GM23338 (cell line): ENCODE results near the gene ZNF695. TPM values are rescaled to one million over a fixed set of nuclear protein-coding genes. Genes with fewer than 3 reads are reported as not detected.

ENCODE experiments used
- ATAC-seq: fragments of 200-7000 bp; cut with Tn5 transposase; 3 replicates; pipeline ENCODE4 v1.9.1; 2020
- DNase-seq: peaks from one replicate; pipeline ENCODE4 v3.0.0-alpha.2; 2015; ENCODE audit warnings: low spot score
- H2AFZ ChIP-seq: fragments of 200-600 bp; sonication (generic); 2 replicates; pipeline ENCODE4 v1.8.0; 2016; ENCODE audit warnings: antibody characterized with exemption, mild to moderate bottlenecking, moderate library complexity
- H3F3A ChIP-seq: fragments of 200-600 bp; sonication (generic); replicated peaks from 2 replicates; pipeline ENCODE4 v1.8.0; 2017; ENCODE audit warnings: antibody characterized with exemption, mixed run types, low read depth
- H3K27ac ChIP-seq: fragments of 200-600 bp; sonication (generic); 2 replicates; pipeline ENCODE4 v1.6.1; 2016; ENCODE audit warnings: low read depth
- H3K27me3 ChIP-seq: fragments of 200-600 bp; sonication (generic); 2 replicates; pipeline ENCODE4 v1.8.0; 2016; ENCODE audit warnings: mild to moderate bottlenecking, mixed run types, moderate library complexity; ENCODE audit not compliant: insufficient read depth
- H3K36me3 ChIP-seq: fragments of 200-600 bp; sonication (generic); 2 replicates; pipeline ENCODE4 v1.8.0; 2016; ENCODE audit warnings: mild to moderate bottlenecking; ENCODE audit not compliant: insufficient read depth
- H3K4me1 ChIP-seq: fragments of 200-600 bp; sonication (generic); 2 replicates; pipeline ENCODE4 v1.8.0; 2016; ENCODE audit warnings: mild to moderate bottlenecking, moderate library complexity; ENCODE audit not compliant: insufficient read depth
- H3K4me2 ChIP-seq: fragments of 200-600 bp; sonication (generic); 2 replicates; pipeline ENCODE4 v1.7.1; 2017; ENCODE audit warnings: mixed run types
- H3K4me3 ChIP-seq: fragments of 200-600 bp; sonication (generic); 2 replicates; pipeline ENCODE4 v1.6.1; 2016; ENCODE audit warnings: mixed run types
- H3K79me2 ChIP-seq: fragments of 200-600 bp; sonication (generic); replicated peaks from 2 replicates; pipeline ENCODE4 v1.8.0; 2017; ENCODE audit warnings: mild to moderate bottlenecking; ENCODE audit not compliant: insufficient read depth
- H3K9me2 ChIP-seq: fragments of 200-600 bp; sonication (generic); 2 replicates; pipeline ENCODE4 v1.8.0; 2017; ENCODE audit not compliant: insufficient read depth
- H4K20me1 ChIP-seq: fragments of 200-600 bp; sonication (generic); replicated peaks from 2 replicates; pipeline ENCODE4 v1.8.0; 2017; ENCODE audit warnings: mild to moderate bottlenecking; ENCODE audit not compliant: insufficient read depth
- H3K27ac Mint-ChIP-seq: 2 replicates; pipeline ENCODE4 v1.8.0; 2020; ENCODE audit warnings: inconsistent platforms, mild to moderate bottlenecking, moderate library complexity, mixed read lengths
- H3K27me3 Mint-ChIP-seq: 3 replicates; pipeline ENCODE4 v1.8.0; 2022; ENCODE audit warnings: low read depth, mild to moderate bottlenecking, moderate library complexity, mixed read lengths, inconsistent platforms; ENCODE audit not compliant: insufficient read depth, poor library complexity
- H3K36me3 Mint-ChIP-seq: 3 replicates; pipeline ENCODE4 v1.8.0; 2021; ENCODE audit warnings: low read depth, mild to moderate bottlenecking, inconsistent platforms, moderate library complexity, mixed read lengths
- H3K4me1 Mint-ChIP-seq: 3 replicates; pipeline ENCODE4 v1.8.0; 2020; ENCODE audit warnings: mild to moderate bottlenecking, inconsistent platforms, mixed read lengths
- H3K4me3 Mint-ChIP-seq: 3 replicates; pipeline ENCODE4 v1.8.0; 2021; ENCODE audit warnings: moderate library complexity, mild to moderate bottlenecking, inconsistent platforms, mixed read lengths
- H3K9me3 Mint-ChIP-seq: 3 replicates; pipeline ENCODE4 v1.8.0; 2020; ENCODE audit warnings: moderate library complexity, mild to moderate bottlenecking, inconsistent platforms, mixed read lengths
- CREB1 ChIP-seq: fragments of 250-450 bp; sonication (Bioruptor Pico); IDR thresholded peaks from 2 replicates; pipeline ENCODE4 v1.5.0; 2020; ENCODE audit warnings: low read depth, mild to moderate bottlenecking, moderate library complexity
- CTCF ChIP-seq, 2 experiments: fragments of 200-600 bp in 1 of 2; sonication (generic) in 1 of 2; conservative IDR thresholded peaks; 2 replicates each; pipeline versions ENCODE4 v1.5.1 to v1.6.1; 2016 to 2017; ENCODE audit warnings: antibody characterized with exemption in 2 of 2, low read depth in 2 of 2, mild to moderate bottlenecking in 2 of 2, moderate library complexity in 1 of 2
- ETS1 ChIP-seq: IDR thresholded peaks from 2 replicates; pipeline ENCODE4 v1.6.1; 2016; ENCODE audit warnings: antibody characterized with exemption
- EZH2 ChIP-seq: fragments of 200-600 bp; sonication (generic); IDR thresholded peaks from one replicate; pipeline ENCODE4 v1.8.0; 2017; ENCODE audit warnings: antibody characterized with exemption, mild to moderate bottlenecking, low read depth; ENCODE audit not compliant: unreplicated experiment
- EZH2phosphoT487 ChIP-seq: fragments of 200-600 bp; sonication (generic); IDR thresholded peaks from one replicate; pipeline ENCODE4 v1.8.1; 2018; ENCODE audit warnings: antibody characterized with exemption; ENCODE audit not compliant: unreplicated experiment
- JUNB ChIP-seq: IDR thresholded peaks from one replicate; pipeline ENCODE4 v1.6.1; 2016; ENCODE audit warnings: antibody characterized with exemption; ENCODE audit not compliant: unreplicated experiment
- NANOG ChIP-seq: IDR thresholded peaks from 2 replicates; pipeline ENCODE4 v1.6.1; 2016; ENCODE audit warnings: antibody characterized with exemption, borderline replicate concordance
- POLR2AphosphoS5 ChIP-seq: IDR thresholded peaks from 2 replicates; pipeline ENCODE4 v1.6.1; 2016; ENCODE audit warnings: antibody characterized with exemption, low read depth
- REST ChIP-seq: IDR thresholded peaks from one replicate; pipeline ENCODE4 v1.6.1; 2018; ENCODE audit warnings: antibody characterized with exemption; ENCODE audit not compliant: unreplicated experiment
- STAT1 ChIP-seq: IDR thresholded peaks from one replicate; pipeline ENCODE4 v1.6.1; 2016; ENCODE audit warnings: antibody characterized with exemption; ENCODE audit not compliant: unreplicated experiment
- ZNF114 ChIP-seq: fragments of 250-450 bp; sonication (Bioruptor Pico); IDR thresholded peaks from 2 replicates; pipeline ENCODE4 v1.5.0; 2020; ENCODE audit warnings: mild to moderate bottlenecking, moderate library complexity
- ZNF331 ChIP-seq: fragments of 250-450 bp; sonication (Bioruptor Pico); IDR thresholded peaks from 2 replicates; pipeline ENCODE4 v1.5.0; 2020; ENCODE audit warnings: low read depth, mild to moderate bottlenecking, moderate library complexity
- ZNF462 ChIP-seq: fragments of 250-450 bp; sonication (Bioruptor Pico); IDR thresholded peaks from 2 replicates; pipeline ENCODE4 v1.5.0; 2020; ENCODE audit warnings: mild to moderate bottlenecking, moderate library complexity
- polyA plus RNA-seq: library from polyadenylated mRNA; unstranded; fragments of >200 nt; fragmentation: Nextera tagmentation; extraction: Ambion mirVana; gene quantifications from 2 replicates; pipeline ENCODE4 v1.2.1, GENCODE V29; 2016
- total RNA-seq: library from RNA; depleted of rRNA; stranded (reverse); fragments of >200 nt; shearing (Covaris generic); gene quantifications from 2 replicates; pipeline ENCODE4 v1.2.3, GENCODE V29; 2014

ZNF695 gene
- total and polyA plus RNA-seq, 2 experiments from 2014 or later, result 26.5 to 34.2 TPM

- Mint-ChIP-seq H3K27ac (no peak overlapping the region), H3K36me3 (peaks cover 94% of the 10 kb centered on the region), H3K4me3 (no peak overlapping the region), H3K9me3 (peaks cover 96% of the 10 kb centered on the region), H3K27me3 (peaks cover 7% of the 10 kb centered on the region), H3K4me1 (no peaks in the 10 kb centered on the region)
- no peak overlapping the region for H3K27ac ChIP-seq
- no peaks in the 10 kb centered on the region for H3K9me2 ChIP-seq
- ATAC-seq (no peak), DNase-seq (no peak)
- peaks cover 11% of the 10 kb centered on the region for H3K36me3 ChIP-seq
- no peaks in the 10 kb centered on the region for H3K27me3 ChIP-seq
- no peak overlapping the region for H2AFZ ChIP-seq
- H4K20me1 ChIP-seq, result no peaks in the 10 kb centered on the region; the same call in 1 of the 2 replicates
- peaks cover 80% of the 10 kb centered on the region for H3K79me2 ChIP-seq
- no peak overlapping the region for H3K4me3 ChIP-seq
- no peak overlapping the region for H3K4me2 ChIP-seq
- no peaks in the 10 kb centered on the region for H3F3A ChIP-seq
- no peaks in the 10 kb centered on the region for H3K4me1 ChIP-seq
- TF ChIP-seq ZNF331 (CRISPR knock-in tag), result no peak
- no peak for TF ChIP-seq ZNF462 (CRISPR knock-in tag)
- TF ChIP-seq ZNF114 (CRISPR knock-in tag), result no peak
- no peak for TF ChIP-seq CTCF (conservative IDR thresholded peaks at IDR 0.05; ENCODE audit: low read depth in 2 of 2)
- TF ChIP-seq CREB1 (CRISPR knock-in tag), result no peak
- TF ChIP-seq EZH2, result no peak
- TF ChIP-seq NANOG, result no peak
- no peak for TF ChIP-seq ETS1
- no peak for TF ChIP-seq JUNB
- no peak for TF ChIP-seq STAT1
- no peak for TF ChIP-seq REST
- TF ChIP-seq POLR2AphosphoS5, result no peak
- TF ChIP-seq EZH2phosphoT487, result no peak
Measured at GRCh38 chr1:247054992-247055415, 47.1 kb upstream of the ZNF695 start.
